Subcutaneous adipose tissue (tissue), 4 donors: Measurements from ENCODE around the gene FANCL. TPM values are rescaled to one million over a fixed set of nuclear protein-coding genes. Genes with fewer than 3 reads are reported as not detected.

Experiments used
- total RNA-seq, 4 donors: library from RNA; depleted of rRNA; stranded (reverse); fragments of >200 nt; gene quantifications; one replicate each; pipeline ENCODE4 v1.1.0, GENCODE V29; 2016
- TF ChIP-seq, protein P1 (sequence below): fragments of 450-650 bp; IDR thresholded peaks from one replicate; pipeline ENCODE4 v1.5.1; 2016; ENCODE audit warnings: low read depth, mild to moderate bottlenecking, control low read depth, antibody characterized with exemption, moderate library complexity

The FANCL gene
- total RNA-seq, 4 donors from 2014 or later: 13.4 to 19.8 (median 15.1) TPM

DNA sequence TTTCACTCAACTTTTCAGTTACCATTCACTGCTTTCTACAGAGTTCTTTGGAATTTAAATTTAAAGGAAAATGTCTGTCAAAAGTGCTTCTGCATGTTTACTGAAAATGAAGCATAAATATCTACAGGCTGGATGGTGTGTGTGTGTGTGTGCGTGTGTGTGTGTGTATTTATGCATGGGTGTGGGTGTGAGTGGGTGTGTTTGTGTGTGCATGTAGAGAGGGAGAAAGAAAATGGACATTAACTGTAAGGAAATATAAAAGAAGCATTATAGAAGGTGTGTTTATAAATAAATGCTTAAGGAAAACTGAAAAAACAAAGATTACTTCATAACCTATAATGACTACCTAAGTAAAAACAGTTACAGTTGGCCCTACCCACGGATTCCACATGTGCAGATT is 43.2 kb downstream of the FANCL start:
- TF ChIP-seq, protein P1, sequence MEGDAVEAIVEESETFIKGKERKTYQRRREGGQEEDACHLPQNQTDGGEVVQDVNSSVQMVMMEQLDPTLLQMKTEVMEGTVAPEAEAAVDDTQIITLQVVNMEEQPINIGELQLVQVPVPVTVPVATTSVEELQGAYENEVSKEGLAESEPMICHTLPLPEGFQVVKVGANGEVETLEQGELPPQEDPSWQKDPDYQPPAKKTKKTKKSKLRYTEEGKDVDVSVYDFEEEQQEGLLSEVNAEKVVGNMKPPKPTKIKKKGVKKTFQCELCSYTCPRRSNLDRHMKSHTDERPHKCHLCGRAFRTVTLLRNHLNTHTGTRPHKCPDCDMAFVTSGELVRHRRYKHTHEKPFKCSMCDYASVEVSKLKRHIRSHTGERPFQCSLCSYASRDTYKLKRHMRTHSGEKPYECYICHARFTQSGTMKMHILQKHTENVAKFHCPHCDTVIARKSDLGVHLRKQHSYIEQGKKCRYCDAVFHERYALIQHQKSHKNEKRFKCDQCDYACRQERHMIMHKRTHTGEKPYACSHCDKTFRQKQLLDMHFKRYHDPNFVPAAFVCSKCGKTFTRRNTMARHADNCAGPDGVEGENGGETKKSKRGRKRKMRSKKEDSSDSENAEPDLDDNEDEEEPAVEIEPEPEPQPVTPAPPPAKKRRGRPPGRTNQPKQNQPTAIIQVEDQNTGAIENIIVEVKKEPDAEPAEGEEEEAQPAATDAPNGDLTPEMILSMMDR: no peak

DNA sequence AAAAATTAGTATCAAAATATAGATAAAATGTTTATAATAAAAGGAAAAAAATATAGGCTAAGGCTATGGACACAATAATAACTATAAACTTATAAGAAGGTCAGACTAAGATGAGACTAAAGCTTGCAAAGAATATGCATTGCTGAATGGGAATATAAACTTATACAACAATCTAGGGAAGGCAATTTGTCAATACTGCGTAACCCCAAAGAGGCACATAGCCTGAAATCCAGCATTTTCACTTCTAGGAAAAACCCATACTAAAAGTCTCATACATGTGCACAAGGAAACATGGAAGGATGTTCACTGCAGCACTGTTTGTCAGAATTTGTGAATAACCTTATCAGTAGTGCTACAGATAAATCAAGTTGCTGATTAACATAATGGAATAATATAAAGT is 45.5 kb downstream of the FANCL start:
- TF ChIP-seq, protein P1: no peak

DNA sequence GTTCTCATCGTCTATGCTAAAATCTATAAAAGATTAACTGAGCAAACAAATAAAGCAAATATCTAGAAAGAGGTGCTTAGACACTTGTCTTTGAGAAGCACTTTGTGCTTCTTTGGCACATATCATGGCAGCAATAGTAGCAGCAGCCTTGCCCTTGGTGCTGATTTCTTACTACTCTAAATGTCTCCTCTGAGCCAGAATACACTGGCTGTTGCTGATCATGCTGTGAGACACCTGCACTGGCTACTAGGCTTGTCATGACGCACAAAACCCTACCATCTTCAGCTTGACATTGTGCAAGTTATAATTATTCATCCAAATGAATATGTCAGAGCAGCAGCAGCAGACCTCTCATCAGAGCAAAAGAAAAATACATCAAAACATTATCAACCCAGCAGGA is 46.7 kb downstream of the FANCL start:
- TF ChIP-seq, protein P1: no peak

DNA sequence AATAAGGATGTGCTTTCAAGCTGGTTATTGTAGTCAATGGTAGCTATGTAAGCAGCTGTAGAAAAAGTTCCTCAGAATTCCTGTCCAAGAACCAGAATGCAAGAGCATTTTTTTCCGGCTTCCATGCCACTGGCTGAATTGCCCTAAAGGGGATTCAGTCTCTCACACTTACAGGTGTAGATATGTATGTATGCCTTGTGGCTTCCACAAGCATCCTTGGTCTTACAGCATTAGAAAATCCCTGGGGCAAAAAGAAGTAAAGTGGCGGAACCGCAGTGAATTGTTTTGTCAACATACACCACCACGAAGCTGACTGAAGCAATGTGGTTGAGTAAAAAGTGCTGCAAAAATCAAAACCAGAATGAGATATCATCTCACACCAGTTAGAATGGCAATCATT is 54.6 kb downstream of the FANCL start:
- TF ChIP-seq, protein P1: no peak

DNA sequence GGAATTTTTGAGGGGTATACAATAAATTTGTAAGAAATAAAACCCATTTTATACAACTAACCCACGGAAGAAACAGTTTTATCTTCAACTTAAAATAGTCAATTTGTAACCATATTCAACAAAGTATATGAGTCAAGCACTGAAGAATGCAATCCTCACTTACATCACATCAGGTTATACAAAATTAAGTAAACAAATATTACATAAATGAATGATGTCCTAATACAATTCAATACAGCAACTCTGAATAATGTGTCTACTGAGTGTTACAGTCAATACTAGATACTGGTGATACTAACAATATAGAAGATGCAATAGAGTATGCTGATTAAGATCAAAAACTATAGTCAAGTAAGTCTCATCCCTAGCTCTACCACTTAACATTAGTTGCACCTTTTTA is 58.6 kb downstream of the FANCL start:
- TF ChIP-seq, protein P1: no peak

DNA sequence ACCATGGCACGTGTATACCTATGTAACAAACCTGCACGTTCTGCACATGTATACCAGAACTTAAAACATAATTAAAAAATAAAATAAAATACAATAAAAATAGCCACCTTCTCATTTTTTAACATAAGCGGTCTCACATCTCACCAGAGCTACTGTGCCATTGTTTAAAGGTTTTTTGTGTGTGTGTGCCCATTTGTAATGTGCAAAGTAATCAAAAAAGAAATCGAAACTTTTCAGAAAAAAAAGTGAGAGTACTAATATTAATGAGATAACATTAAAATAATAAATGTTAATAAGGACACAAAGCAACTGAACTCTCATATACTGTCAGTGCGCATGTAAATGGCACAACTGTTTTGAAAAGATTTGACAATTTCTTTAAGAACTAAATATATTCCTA is 60.5 kb downstream of the FANCL start:
- TF ChIP-seq, protein P1: no peak

DNA sequence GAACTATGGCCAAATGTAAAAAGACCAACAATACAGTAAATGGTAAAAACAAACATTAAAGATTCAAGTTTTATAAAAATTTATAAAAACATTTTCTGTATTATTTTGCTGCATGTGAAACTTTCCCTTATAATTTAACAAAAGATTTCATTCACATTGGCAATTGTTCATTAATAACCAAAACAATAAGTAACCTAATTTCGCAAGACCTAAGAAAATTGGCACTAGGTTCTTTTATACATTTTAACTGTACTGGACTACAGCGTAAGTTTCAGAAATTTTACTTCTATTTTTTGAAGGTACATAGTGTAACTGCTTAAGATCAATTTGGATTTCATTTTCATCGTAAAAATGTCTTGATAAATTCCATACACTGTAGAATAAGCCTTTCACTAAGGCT is 77.2 kb downstream of the FANCL start:
- TF ChIP-seq, protein P1: no peak

DNA sequence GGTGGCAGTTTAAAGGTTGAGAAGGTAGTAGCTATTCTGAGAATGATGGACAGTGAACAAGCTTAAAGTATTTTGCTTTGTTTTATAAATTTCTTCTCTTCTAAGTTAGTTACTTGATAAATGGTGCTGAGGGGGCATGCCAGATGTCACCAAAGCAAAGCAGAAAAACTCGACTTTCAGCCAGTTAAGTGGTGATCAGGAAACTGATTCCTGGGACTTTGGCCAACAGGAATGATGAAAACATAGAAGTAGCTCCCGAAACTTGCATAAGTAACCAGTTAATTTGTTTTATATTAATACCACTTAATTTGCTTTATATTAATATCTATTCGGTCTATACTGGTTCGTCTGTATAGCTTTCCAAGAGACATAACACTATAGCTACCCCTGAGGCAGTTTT is 82.6 kb downstream of the FANCL start:
- TF ChIP-seq, protein P1: no peak
